HEK293 (cell line): ENCODE data around the gene ZNF593OS.

Source experiments
- CTCF ChIA-PET: fragments of 350-600 bp; formaldehyde crosslinking; extraction: SDS; loops from one replicate; lab custom pipeline; 2021; ENCODE audit warnings: antibody characterized with exemption; lab: Yijun Ruan, JAX
- POLR2A ChIA-PET: fragments of 300-600 bp; formaldehyde crosslinking; extraction: SDS; loops from one replicate; lab custom pipeline; 2020; ENCODE audit warnings: antibody characterized with exemption, inconsistent platforms; lab: Yijun Ruan, JAX
- H3K27ac ChIP-seq: fragments of 200-500 bp; sonication (Bioruptor generic); 2 replicates; pipeline ENCODE4 v1.5.1; 2014; ENCODE audit warnings: low read depth, low read length, control low read depth, inconsistent platforms; ENCODE audit errors: extremely low read depth
- H3K36me3 ChIP-seq, 2 experiments: fragments of 200-500 bp in 1 of 2; sonication (Bioruptor generic) in 1 of 2; 1 replicate in 1 of 2; 2 replicates in 1 of 2; pipeline ENCODE4 v1.5.1; 2014 to 2017; ENCODE audit warnings: inconsistent platforms in 2 of 2, low read length in 2 of 2; ENCODE audit not compliant: control insufficient read depth in 2 of 2, insufficient read depth in 1 of 2
- H3K4me1 ChIP-seq: fragments of 200-500 bp; sonication (Bioruptor generic); 2 replicates; pipeline ENCODE4 v1.5.1; 2014; ENCODE audit warnings: mild to moderate bottlenecking, low read length, inconsistent platforms; ENCODE audit not compliant: control insufficient read depth, insufficient read depth
- H3K4me3 ChIP-seq: 2 replicates; pipeline ENCODE4 v1.5.1; 2011; ENCODE audit warnings: low read depth, mild to moderate bottlenecking, control low read depth, low read length, moderate library complexity
- H3K9me3 ChIP-seq: fragments of 200-500 bp; sonication (Bioruptor generic); 2 replicates; pipeline ENCODE4 v1.5.1; 2014; ENCODE audit warnings: low read depth, low read length, inconsistent platforms; ENCODE audit not compliant: control insufficient read depth, insufficient read depth
- EGR2 ChIP-seq: fragments of 450-650 bp; formaldehyde crosslinking; IDR thresholded peaks from 2 replicates; pipeline ENCODE4 v1.5.1; 2016; ENCODE audit warnings: low read depth, missing biosample characterization, missing genetic modification characterization
- GLI4 ChIP-seq: fragments of 450-650 bp; formaldehyde crosslinking; IDR thresholded peaks from 2 replicates; pipeline ENCODE4 v1.5.1; 2016; ENCODE audit warnings: missing biosample characterization, missing genetic modification characterization
- GLIS1 ChIP-seq: fragments of 450-650 bp; formaldehyde crosslinking; IDR thresholded peaks from 2 replicates; pipeline ENCODE4 v1.5.1; 2016; ENCODE audit warnings: missing biosample characterization, missing genetic modification characterization
- KLF10 ChIP-seq: fragments of 450-650 bp; IDR thresholded peaks from 2 replicates; pipeline ENCODE4 v1.5.1; 2018; ENCODE audit warnings: missing biosample characterization, mild to moderate bottlenecking, missing genetic modification characterization
- MEIS1 ChIP-seq: sonication (generic); formaldehyde crosslinking; IDR thresholded peaks from 2 replicates; pipeline ENCODE4 v1.8.1; 2022; ENCODE audit warnings: missing genetic modification reagents, mild to moderate bottlenecking, borderline replicate concordance
- SETDB1 ChIP-seq: IDR thresholded peaks from one replicate; pipeline ENCODE4 v1.6.1; 2017; ENCODE audit warnings: mild to moderate bottlenecking, low read length, moderate library complexity, mixed read lengths; ENCODE audit not compliant: insufficient read length
- TRIM28 ChIP-seq: IDR thresholded peaks from 2 replicates; pipeline ENCODE4 v1.6.1; 2011; ENCODE audit warnings: low read length, control low read depth, borderline replicate concordance
- ZFHX2 ChIP-seq: fragments of 450-650 bp; formaldehyde crosslinking; conservative IDR thresholded peaks from 2 replicates; pipeline ENCODE4 v1.5.1; 2016; ENCODE audit warnings: missing biosample characterization, missing genetic modification characterization
- ZIC2 ChIP-seq: fragments of 450-650 bp; formaldehyde crosslinking; IDR thresholded peaks from 2 replicates; pipeline ENCODE4 v1.5.1; 2016; ENCODE audit warnings: missing biosample characterization, missing genetic modification characterization
- ZNF169 ChIP-seq: fragments of 450-650 bp; formaldehyde crosslinking; IDR thresholded peaks from 2 replicates; pipeline ENCODE4 v1.5.1; 2016; ENCODE audit warnings: missing biosample characterization, missing genetic modification characterization
- ZNF24 ChIP-seq: fragments of 450-650 bp; formaldehyde crosslinking; IDR thresholded peaks from 2 replicates; pipeline ENCODE4 v1.5.1; 2016; ENCODE audit warnings: missing biosample characterization, missing genetic modification characterization
- ZNF664 ChIP-seq: fragments of 450-650 bp; formaldehyde crosslinking; IDR thresholded peaks from 2 replicates; pipeline ENCODE4 v1.5.1; 2016; ENCODE audit warnings: missing biosample characterization, missing genetic modification characterization
- ZNF776 ChIP-seq: fragments of 450-650 bp; formaldehyde crosslinking; IDR thresholded peaks from 2 replicates; pipeline ENCODE4 v1.5.0; 2017; ENCODE audit warnings: missing biosample characterization, missing genetic modification characterization, borderline replicate concordance
- TF ChIP-seq, protein P1 (sequence below): fragments of 450-650 bp; formaldehyde crosslinking; conservative IDR thresholded peaks from 2 replicates; pipeline ENCODE4 v1.5.1; 2016; ENCODE audit warnings: low read depth, missing biosample characterization, missing genetic modification characterization
- TF ChIP-seq, protein P2 (sequence below): fragments of 450-650 bp; formaldehyde crosslinking; optimal IDR thresholded peaks from 2 replicates; pipeline ENCODE3; 2016; ENCODE audit warnings: missing biosample characterization, mild to moderate bottlenecking, missing genetic modification characterization
- TF ChIP-seq, protein P3 (sequence below): fragments of 450-650 bp; formaldehyde crosslinking; IDR thresholded peaks from 2 replicates; pipeline ENCODE4 v1.5.1; 2016; ENCODE audit warnings: missing biosample characterization, missing genetic modification characterization

The ZNF593OS gene

DNA sequence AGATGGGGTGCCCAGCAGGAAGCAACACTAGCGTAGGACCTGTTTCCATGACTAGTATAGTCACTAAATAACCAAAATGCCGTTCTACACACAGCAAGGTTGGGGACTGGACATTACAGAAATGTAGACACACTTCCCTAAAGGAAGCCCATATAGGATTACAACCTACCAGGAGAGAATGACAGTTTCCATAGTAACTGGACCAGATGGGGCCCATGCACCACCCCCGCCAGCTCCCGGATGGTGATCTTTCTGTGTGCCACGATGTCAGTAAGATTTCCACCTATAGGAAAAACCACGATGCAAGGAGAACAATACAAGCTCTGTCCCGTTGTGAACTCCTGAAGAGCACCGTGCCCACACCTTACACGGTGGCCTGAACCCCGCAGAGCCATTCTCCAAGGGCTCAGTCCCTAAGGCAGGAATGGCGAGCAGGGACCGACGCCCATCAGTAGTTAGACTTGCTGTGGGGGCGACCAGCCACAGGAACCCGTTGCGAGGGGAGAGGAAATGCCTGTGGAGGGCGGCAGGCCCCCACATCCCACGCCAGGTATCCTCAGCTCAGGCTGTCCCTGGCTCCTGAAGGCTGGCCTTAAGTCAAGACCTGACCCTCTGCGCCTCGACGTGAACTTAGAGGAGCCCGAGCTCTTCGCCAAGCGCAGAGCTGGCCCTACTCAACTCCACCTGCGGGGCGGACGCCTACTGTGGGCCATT, 48.7 kb upstream of the ZNF593OS start (continued):
- TF ChIP-seq ZNF24 (no peak), ZNF169 (tag by site-specific recombination) (no peak), ZNF664 (tag by site-specific recombination) (no peak), GLI4 (tag by site-specific recombination) (no peak), EGR2 (tag by site-specific recombination) (peak; percentile 71)
- TF ChIP-seq, protein P1, sequence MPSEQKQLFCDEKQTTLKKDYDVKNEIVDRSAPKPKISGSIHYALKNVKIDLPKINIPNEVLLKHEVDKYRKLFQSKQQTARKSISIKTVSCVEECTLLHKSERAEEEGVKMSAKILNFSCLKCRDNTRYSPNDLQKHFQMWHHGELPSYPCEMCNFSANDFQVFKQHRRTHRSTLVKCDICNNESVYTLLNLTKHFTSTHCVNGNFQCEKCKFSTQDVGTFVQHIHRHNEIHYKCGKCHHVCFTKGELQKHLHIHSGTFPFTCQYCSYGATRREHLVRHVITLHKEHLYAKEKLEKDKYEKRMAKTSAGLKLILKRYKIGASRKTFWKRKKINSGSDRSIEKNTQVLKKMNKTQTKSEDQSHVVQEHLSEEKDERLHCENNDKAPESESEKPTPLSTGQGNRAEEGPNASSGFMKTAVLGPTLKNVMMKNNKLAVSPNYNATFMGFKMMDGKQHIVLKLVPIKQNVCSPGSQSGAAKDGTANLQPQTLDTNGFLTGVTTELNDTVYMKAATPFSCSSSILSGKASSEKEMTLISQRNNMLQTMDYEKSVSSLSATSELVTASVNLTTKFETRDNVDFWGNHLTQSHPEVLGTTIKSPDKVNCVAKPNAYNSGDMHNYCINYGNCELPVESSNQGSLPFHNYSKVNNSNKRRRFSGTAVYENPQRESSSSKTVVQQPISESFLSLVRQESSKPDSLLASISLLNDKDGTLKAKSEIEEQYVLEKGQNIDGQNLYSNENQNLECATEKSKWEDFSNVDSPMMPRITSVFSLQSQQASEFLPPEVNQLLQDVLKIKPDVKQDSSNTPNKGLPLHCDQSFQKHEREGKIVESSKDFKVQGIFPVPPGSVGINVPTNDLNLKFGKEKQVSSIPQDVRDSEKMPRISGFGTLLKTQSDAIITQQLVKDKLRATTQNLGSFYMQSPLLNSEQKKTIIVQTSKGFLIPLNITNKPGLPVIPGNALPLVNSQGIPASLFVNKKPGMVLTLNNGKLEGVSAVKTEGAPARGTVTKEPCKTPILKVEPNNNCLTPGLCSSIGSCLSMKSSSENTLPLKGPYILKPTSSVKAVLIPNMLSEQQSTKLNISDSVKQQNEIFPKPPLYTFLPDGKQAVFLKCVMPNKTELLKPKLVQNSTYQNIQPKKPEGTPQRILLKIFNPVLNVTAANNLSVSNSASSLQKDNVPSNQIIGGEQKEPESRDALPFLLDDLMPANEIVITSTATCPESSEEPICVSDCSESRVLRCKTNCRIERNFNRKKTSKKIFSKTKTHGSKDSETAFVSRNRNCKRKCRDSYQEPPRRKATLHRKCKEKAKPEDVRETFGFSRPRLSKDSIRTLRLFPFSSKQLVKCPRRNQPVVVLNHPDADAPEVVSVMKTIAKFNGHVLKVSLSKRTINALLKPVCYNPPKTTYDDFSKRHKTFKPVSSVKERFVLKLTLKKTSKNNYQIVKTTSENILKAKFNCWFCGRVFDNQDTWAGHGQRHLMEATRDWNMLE (tag by site-specific recombination), result no peak
- TF ChIP-seq, all 188 proteins: peak for 6

DNA sequence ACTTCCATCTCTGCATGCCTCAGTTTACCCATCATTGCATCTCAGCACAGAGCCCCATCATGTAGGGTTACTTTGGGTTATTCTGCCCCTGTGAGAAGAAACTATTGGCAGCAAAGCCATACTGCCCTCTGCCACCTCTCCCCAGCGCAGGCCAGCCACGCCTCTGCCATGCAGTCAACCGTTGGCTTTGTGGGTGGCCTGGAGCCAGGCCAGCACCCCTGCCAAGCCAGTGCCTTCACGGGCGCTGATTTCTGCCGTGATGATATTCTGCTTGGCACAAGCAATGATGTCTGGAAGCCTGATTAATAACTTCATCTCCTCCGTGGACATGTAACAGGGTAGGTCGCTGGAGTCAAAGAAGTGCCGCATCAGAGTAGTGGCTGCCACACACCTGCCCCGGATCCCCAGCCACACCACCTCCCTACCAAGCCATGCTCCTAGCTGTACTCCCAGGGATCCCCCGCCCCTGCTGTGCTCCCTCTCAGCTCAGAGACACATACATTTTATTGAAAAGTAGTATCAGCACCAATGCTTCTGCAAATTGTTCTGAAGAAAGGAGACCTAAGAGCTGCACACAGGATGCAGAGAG, 47.4 kb upstream of the ZNF593OS start:
- peaks cover 3% of the 10 kb centered on the region; the same call in 1 of the 2 replicates for H3K4me1 ChIP-seq
- H3K4me3 ChIP-seq, result no peak overlapping the region
- ChIA-PET POLR2A (no interaction called here), CTCF (interaction anchor here (0.6 to 1.2 kb wide), 2 partner anchors 15 to 29 kb away, joined by 3 to 4 read pairs; partner anchors contain the start of genes CATSPER4 and CEP85)
- H3K36me3 ChIP-seq, result no peaks in the 10 kb centered on the region
- TF ChIP-seq KLF10 (tag by site-specific recombination) (no peak), ZIC2 (peak; percentile 34; the same call in 1 of the 2 replicates), GLIS1 (tag by site-specific recombination) (0 out of 2 replicates have a peak, but pooled peaks have one; percentile 30)
- H3K27ac ChIP-seq, result no peak overlapping the region
- no peaks in the 10 kb centered on the region for H3K9me3 ChIP-seq

DNA sequence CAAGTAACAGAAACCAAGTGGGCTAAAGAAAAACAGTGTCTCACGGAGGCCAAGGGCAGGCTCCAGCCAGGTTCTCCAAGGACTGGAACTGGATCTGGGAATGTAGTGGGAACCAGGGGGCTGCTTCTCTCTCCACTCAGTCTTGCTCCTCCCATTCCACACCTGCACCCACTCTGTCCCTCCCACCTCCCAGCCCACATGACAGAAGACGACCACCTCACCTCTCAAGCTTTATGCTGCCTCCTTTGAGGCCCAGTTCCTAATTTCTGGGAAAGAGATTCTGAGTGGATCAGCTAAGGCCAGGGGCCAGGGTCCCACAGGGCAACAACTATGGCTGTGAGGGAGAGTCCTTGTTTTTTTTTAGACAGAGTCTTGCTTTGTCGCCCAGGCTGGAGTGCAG, 43.6 kb upstream of the ZNF593OS start:
- TF ChIP-seq MEIS1 (CRISPR knock-in tag) (no peak), EGR2 (tag by site-specific recombination) (peak; percentile 60; the same call in 1 of the 2 replicates), SETDB1 (no peak), ZNF776 (tag by site-specific recombination) (no peak), ZFHX2 (tag by site-specific recombination) (peak; percentile 47), TRIM28 (no peak)
- TF ChIP-seq, protein P2, sequence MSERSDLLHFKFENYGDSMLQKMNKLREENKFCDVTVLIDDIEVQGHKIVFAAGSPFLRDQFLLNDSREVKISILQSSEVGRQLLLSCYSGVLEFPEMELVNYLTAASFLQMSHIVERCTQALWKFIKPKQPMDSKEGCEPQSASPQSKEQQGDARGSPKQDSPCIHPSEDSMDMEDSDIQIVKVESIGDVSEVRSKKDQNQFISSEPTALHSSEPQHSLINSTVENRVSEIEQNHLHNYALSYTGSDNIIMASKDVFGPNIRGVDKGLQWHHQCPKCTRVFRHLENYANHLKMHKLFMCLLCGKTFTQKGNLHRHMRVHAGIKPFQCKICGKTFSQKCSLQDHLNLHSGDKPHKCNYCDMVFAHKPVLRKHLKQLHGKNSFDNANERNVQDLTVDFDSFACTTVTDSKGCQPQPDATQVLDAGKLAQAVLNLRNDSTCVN, result no peak
- TF ChIP-seq, protein P3, sequence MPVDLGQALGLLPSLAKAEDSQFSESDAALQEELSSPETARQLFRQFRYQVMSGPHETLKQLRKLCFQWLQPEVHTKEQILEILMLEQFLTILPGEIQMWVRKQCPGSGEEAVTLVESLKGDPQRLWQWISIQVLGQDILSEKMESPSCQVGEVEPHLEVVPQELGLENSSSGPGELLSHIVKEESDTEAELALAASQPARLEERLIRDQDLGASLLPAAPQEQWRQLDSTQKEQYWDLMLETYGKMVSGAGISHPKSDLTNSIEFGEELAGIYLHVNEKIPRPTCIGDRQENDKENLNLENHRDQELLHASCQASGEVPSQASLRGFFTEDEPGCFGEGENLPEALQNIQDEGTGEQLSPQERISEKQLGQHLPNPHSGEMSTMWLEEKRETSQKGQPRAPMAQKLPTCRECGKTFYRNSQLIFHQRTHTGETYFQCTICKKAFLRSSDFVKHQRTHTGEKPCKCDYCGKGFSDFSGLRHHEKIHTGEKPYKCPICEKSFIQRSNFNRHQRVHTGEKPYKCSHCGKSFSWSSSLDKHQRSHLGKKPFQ (tag by site-specific recombination), result no peak
- TF ChIP-seq, all 188 proteins: peak for 2
- Histone ChIP-seq H3K36me3 (no peaks in the 10 kb centered on the region), H3K4me1 (no peaks in the 10 kb centered on the region), H3K27ac (no peak overlapping the region), H3K4me3 (no peak overlapping the region), H3K9me3 (no peaks in the 10 kb centered on the region)
- ChIA-PET POLR2A (interaction anchor here (0.6 kb wide), 1 partner anchor 65 kb away, joined by 3 read pairs; no protein-coding TSS in a partner anchor), CTCF (interaction anchor here (0.6 to 1.1 kb wide), 2 partner anchors 17 to 19 kb away, joined by 5 to 6 read pairs; partner anchors contain the start of gene CEP85)
